Astrocyte (in vitro differentiated cells and primary cell): ENCODE measurements around the gene HLA-DRB5. TPM values are rescaled to one million over a fixed set of nuclear protein-coding genes. Genes with fewer than 3 reads are reported as not detected.

Experiments used
- DNase-seq: peaks from one replicate; pipeline ENCODE4 v3.0.0-alpha.2; 2010; ENCODE audit warnings: low read depth
- FAIRE-seq: peaks from 2 replicates; lab custom pipeline; 2011; peaks lifted over from hg19 to GRCh38; lab: Jason Lieb, UNC
- H2AFZ ChIP-seq: 2 replicates; pipeline ENCODE4 v1.6.0; 2012; ENCODE audit warnings: low read depth, low read length, inconsistent platforms
- H3K27ac ChIP-seq: 2 replicates; pipeline ENCODE4 v1.5.1; 2011; ENCODE audit warnings: low read depth, low read length, inconsistent platforms
- H3K27me3 ChIP-seq: 2 replicates; pipeline ENCODE4 v1.6.0; 2011; ENCODE audit warnings: low read length, inconsistent platforms; ENCODE audit not compliant: insufficient read depth
- H3K36me3 ChIP-seq: 2 replicates; pipeline ENCODE4 v1.5.1; 2011; ENCODE audit warnings: low read length, inconsistent platforms; ENCODE audit not compliant: insufficient read depth
- H3K4me1 ChIP-seq: 2 replicates; pipeline ENCODE4 v1.5.1; 2011; ENCODE audit warnings: low read length, inconsistent platforms; ENCODE audit not compliant: insufficient read depth
- H3K4me2 ChIP-seq: 2 replicates; pipeline ENCODE4 v1.6.0; 2012; ENCODE audit warnings: low read length, inconsistent platforms
- H3K4me3 ChIP-seq: 2 replicates; pipeline ENCODE4 v1.5.1; 2011; ENCODE audit warnings: low read depth, mild to moderate bottlenecking, low read length, inconsistent platforms; ENCODE audit not compliant: insufficient read depth
- H3K79me2 ChIP-seq: 2 replicates; pipeline ENCODE4 v1.6.0; 2012; ENCODE audit warnings: mild to moderate bottlenecking, low read length, inconsistent platforms; ENCODE audit not compliant: insufficient read depth
- H3K9ac ChIP-seq: 2 replicates; pipeline ENCODE4 v1.6.0; 2012; ENCODE audit warnings: mild to moderate bottlenecking, low read length, inconsistent platforms
- H3K9me3 ChIP-seq: 2 replicates; pipeline ENCODE4 v1.5.1; 2012; ENCODE audit warnings: low read depth, mild to moderate bottlenecking, low read length, inconsistent platforms; ENCODE audit not compliant: insufficient read depth
- H4K20me1 ChIP-seq: 2 replicates; pipeline ENCODE4 v1.6.0; 2012; ENCODE audit warnings: low read length, inconsistent platforms; ENCODE audit not compliant: insufficient read depth
- H3K27ac Mint-ChIP-seq: one replicate; pipeline ENCODE4 v1.8.0; 2021; ENCODE audit warnings: mild to moderate bottlenecking, mixed read lengths; ENCODE audit not compliant: unreplicated experiment
- H3K27me3 Mint-ChIP-seq: one replicate; pipeline ENCODE4 v1.8.0; 2021; ENCODE audit warnings: low read depth, mixed read lengths; ENCODE audit not compliant: unreplicated experiment
- H3K36me3 Mint-ChIP-seq: one replicate; pipeline ENCODE4 v1.8.0; 2021; ENCODE audit warnings: low read depth, mixed read lengths; ENCODE audit not compliant: unreplicated experiment
- H3K4me1 Mint-ChIP-seq: one replicate; pipeline ENCODE4 v1.8.0; 2021; ENCODE audit warnings: low read depth, mixed read lengths; ENCODE audit not compliant: unreplicated experiment
- H3K4me3 Mint-ChIP-seq: one replicate; pipeline ENCODE4 v1.8.0; 2021; ENCODE audit warnings: mild to moderate bottlenecking, moderate library complexity, mixed read lengths; ENCODE audit not compliant: unreplicated experiment
- H3K9me3 Mint-ChIP-seq: one replicate; pipeline ENCODE4 v1.8.0; 2021; ENCODE audit warnings: mild to moderate bottlenecking, mixed read lengths; ENCODE audit not compliant: unreplicated experiment
- EZH2 ChIP-seq: IDR thresholded peaks from 2 replicates; pipeline ENCODE4 v1.6.1; 2012; ENCODE audit warnings: mild to moderate bottlenecking, low read length, inconsistent platforms; ENCODE audit not compliant: insufficient read depth
- total RNA-seq: library from RNA; stranded (reverse); gene quantifications from 2 replicates; pipeline ENCODE4 v1.2.1, GENCODE V29; 2021
- TF ChIP-seq, protein P1 (sequence below): IDR thresholded peaks from 2 replicates; pipeline ENCODE4 v1.5.1; 2011; ENCODE audit warnings: low read depth, mild to moderate bottlenecking, inconsistent platforms, low read length, moderate library complexity; ENCODE audit not compliant: insufficient read depth

The HLA-DRB5 gene
- total RNA-seq, 1 donor from 2014 or later, result not detected

DNA sequence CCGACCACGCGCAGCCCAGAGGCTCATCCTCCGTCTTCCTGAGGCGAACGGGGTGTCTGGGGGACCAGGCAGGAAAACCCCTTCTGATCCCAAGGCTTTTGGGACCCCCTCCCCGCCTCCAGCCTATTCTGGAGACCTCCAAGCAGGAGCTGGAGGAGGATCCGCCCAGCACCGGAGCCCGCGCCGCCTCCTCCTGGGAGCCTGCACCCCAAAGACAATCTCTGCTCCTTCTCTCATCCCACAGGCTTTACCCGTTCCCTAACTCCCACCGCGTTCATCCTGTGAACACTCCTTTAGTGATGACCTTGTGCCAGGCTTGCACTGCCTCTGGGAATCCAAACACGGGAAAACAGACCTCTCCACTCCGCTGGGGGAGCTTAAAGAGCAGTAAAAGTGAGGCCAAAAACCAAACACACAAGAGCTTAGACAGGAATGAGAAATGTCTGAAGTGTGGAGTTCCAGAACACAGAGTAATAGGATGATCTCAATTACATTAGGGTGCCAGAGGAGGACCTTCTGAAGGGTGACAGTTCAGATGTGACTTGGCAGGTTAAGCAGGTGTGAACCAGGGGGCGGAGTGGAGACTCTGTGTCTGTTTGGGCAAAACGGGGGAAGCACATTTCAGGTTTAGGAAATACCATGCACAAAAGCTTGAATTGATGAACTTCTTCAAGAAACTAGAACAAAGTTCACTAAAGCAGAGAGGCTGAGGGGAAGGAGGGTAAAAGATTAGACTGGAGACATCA is 7.6 kb downstream of the HLA-DRB5 start:
- Histone ChIP-seq H3K27me3 (no peaks in the 10 kb centered on the region), H4K20me1 (no peaks in the 10 kb centered on the region), H3K36me3 (no peaks in the 10 kb centered on the region), H3K27ac (no peak overlapping the region), H3K4me3 (no peak overlapping the region), H3K4me2 (no peak overlapping the region), H3K9me3 (no peaks in the 10 kb centered on the region), H2AFZ (no peak overlapping the region), H3K9ac (no peak overlapping the region), H3K79me2 (no peaks in the 10 kb centered on the region), H3K4me1 (no peaks in the 10 kb centered on the region)
- H3K27me3 Mint-ChIP-seq, result peaks cover 17% of the 10 kb centered on the region
- H3K27ac Mint-ChIP-seq, result no peak overlapping the region
- H3K9me3 Mint-ChIP-seq, result no peaks in the 10 kb centered on the region
- FAIRE-seq, result no peak
- H3K4me3 Mint-ChIP-seq, result no peak overlapping the region
- peaks cover 2% of the 10 kb centered on the region for H3K4me1 Mint-ChIP-seq
- no peaks in the 10 kb centered on the region for H3K36me3 Mint-ChIP-seq
- TF ChIP-seq EZH2, result no peak
- TF ChIP-seq, protein P1, sequence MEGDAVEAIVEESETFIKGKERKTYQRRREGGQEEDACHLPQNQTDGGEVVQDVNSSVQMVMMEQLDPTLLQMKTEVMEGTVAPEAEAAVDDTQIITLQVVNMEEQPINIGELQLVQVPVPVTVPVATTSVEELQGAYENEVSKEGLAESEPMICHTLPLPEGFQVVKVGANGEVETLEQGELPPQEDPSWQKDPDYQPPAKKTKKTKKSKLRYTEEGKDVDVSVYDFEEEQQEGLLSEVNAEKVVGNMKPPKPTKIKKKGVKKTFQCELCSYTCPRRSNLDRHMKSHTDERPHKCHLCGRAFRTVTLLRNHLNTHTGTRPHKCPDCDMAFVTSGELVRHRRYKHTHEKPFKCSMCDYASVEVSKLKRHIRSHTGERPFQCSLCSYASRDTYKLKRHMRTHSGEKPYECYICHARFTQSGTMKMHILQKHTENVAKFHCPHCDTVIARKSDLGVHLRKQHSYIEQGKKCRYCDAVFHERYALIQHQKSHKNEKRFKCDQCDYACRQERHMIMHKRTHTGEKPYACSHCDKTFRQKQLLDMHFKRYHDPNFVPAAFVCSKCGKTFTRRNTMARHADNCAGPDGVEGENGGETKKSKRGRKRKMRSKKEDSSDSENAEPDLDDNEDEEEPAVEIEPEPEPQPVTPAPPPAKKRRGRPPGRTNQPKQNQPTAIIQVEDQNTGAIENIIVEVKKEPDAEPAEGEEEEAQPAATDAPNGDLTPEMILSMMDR, result no peak
- DNase-seq, result no peak

DNA sequence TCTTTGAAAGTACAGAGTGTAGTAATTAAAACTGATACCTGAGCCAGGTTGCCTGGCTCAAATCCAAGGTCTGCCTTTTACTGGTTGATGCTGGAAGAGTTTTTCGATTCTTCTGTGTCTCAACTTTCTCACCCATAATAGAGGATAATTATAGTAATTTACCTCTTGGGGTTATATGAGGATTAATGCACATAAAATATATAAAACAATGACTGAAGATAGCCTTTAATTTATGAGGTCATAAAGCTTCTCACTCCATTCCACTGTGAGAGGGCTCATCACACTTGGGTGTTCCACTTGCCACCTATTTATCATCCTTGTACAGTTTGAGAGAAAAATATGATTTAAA is 10.2 kb downstream of the HLA-DRB5 start:
- peaks cover 2% of the 10 kb centered on the region for H3K4me1 Mint-ChIP-seq
- H3K27me3 ChIP-seq, result no peaks in the 10 kb centered on the region
- H3K36me3 ChIP-seq, result no peaks in the 10 kb centered on the region
- TF ChIP-seq, protein P1, result no peak
- TF ChIP-seq EZH2, result no peak
- DNase-seq (no peak), FAIRE-seq (no peak)
- H2AFZ ChIP-seq, result no peak overlapping the region
- H3K4me3 Mint-ChIP-seq, result no peak overlapping the region
- no peak overlapping the region for H3K27ac ChIP-seq
- H3K9me3 ChIP-seq, result no peaks in the 10 kb centered on the region
- no peaks in the 10 kb centered on the region for H3K4me1 ChIP-seq
- peaks cover 17% of the 10 kb centered on the region for H3K27me3 Mint-ChIP-seq
- no peak overlapping the region for H3K4me3 ChIP-seq
- no peaks in the 10 kb centered on the region for H3K79me2 ChIP-seq
- H3K36me3 Mint-ChIP-seq, result no peaks in the 10 kb centered on the region
- no peak overlapping the region for H3K27ac Mint-ChIP-seq
- no peaks in the 10 kb centered on the region for H3K9me3 Mint-ChIP-seq
- H4K20me1 ChIP-seq, result no peaks in the 10 kb centered on the region
- no peak overlapping the region for H3K4me2 ChIP-seq
- no peak overlapping the region for H3K9ac ChIP-seq
